ENCODE results near the gene CRACR2B.

DNA sequence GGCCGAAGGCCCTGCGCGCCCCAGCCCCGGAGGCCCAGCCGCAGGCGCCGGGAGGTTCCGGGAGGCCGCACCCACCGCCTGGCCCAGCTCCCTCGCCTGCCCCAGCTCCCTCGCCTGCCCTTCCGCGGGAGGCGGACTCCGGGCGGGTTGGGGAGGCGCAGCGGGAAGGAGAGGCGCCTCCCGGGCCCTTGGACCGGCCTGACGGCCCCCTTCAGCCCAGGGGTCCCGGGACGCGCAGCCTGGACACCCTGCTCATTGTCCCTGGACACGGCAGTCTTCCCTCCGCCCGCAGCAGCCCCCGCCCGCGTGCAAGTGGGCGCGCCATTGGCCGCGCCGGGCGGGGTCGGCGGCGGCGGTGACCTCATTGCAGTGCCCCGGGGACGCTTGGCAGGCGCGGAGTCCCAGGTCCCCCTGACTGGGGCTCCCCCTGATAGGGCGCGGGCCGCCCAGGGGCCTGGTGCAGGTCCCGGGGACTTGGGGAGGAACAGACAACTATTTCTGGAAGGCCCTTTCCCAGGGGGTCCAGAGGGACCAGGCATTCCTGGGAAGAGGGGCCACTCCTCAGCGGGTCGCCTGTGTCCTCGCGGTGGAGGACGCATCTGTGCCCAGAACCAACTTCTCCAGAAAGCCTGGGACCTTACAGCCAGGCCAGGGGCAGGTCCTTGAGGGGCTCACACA lies 5.5 kb downstream of the CRACR2B start:
- TF ChIP-seq POLR2A (IDR thresholded peaks at IDR 0.05; ENCODE audit: low read depth, low read length) (no peak), TAF1 (IDR thresholded peaks at IDR 0.05; ENCODE audit: borderline replicate concordance, low read depth, low read length) (no peak), POLR2AphosphoS5 (IDR thresholded peaks at IDR 0.05; ENCODE audit: low read depth, low read length) (no peak)
